Astrocyte of the spinal cord (primary cell): ENCODE results near the gene PYCR2.
"Not testable (repeated sequence)": the region's sequence is repeated elsewhere in the genome, so short reads cannot be mapped to it uniquely, and the experiment has no call there.

Experiments used
- DNase-seq: peaks from one replicate; pipeline ENCODE4 v3.0.0; 2011; ENCODE audit warnings: low read depth, low spot score
- H3K4me3 ChIP-seq: 2 replicates; pipeline ENCODE4 v1.5.1; 2011; ENCODE audit warnings: low read depth, mild to moderate bottlenecking, low read length, moderate library complexity
- CTCF ChIP-seq: IDR thresholded peaks from 2 replicates; pipeline ENCODE4 v1.5.1; 2012; ENCODE audit warnings: low read depth, mild to moderate bottlenecking, low read length, inconsistent platforms
- in situ Hi-C: cut with HindIII; loops from 2 replicates; pipeline ENCODE4 v1.10.0; 2017; ENCODE audit warnings: low sequenced_read_pairs

The PYCR2 gene

GRCh38 chr1:225942574-225942973, 18.5 kb upstream of the PYCR2 start:
- in situ Hi-C loops, result no loop called here
- no peak for DNase-seq
- H3K4me3 ChIP-seq, result no peak overlapping the region
- TF ChIP-seq CTCF, result no peak

GRCh38 chr1:225941942-225942222, 17.8 kb upstream of the PYCR2 start:
- no peak for TF ChIP-seq CTCF
- in situ Hi-C loops, result no loop called here
- no peak for DNase-seq
- H3K4me3 ChIP-seq, result no peak overlapping the region

- DNase-seq, result no peak
- TF ChIP-seq CTCF, result no peak
- no peak within 1 kb of the TSS for H3K4me3 ChIP-seq
- in situ Hi-C loops, result no loop called here
Measured at GRCh38 chr1:225941187-225941941, 17.3 kb upstream of the PYCR2 start, which contains the start of gene LEFTY2. Gene LEFTY2, minus strand, starts transcription at chr1:225941220. Its CDS starts 80 bp downstream, at chr1:225941140.

GRCh38 chr1:225940385-225941151, 16.5 kb upstream of the PYCR2 start:
- no peak overlapping the region for H3K4me3 ChIP-seq
- no peak for DNase-seq
- no peak for TF ChIP-seq CTCF
- in situ Hi-C loops, result no loop called here

- in situ Hi-C loops, DNase-seq, H3K4me3 ChIP-seq: not testable (repeated sequence)
Measured at GRCh38 chr1:225939939-225940310, 15.9 kb upstream of the PYCR2 start.

GRCh38 chr1:225939097-225939938, 15.3 kb upstream of the PYCR2 start:
- DNase-seq, H3K4me3 ChIP-seq, in situ Hi-C loops: not testable (repeated sequence)

- in situ Hi-C loops, result no loop called here
Measured at GRCh38 chr1:225937048-225937968, 13.3 kb upstream of the PYCR2 start.

More at GRCh38 chr1:225937048-225937968, 13.3 kb upstream of the PYCR2 start:
- no peak for DNase-seq
- no peak for TF ChIP-seq CTCF
- H3K4me3 ChIP-seq, result no peak overlapping the region
